ENCODE results near the gene PSMD3.

GRCh38 chr17:40026816-40027613, 46.4 kb downstream of the PSMD3 start:
- TF ChIP-seq CTCF (IDR thresholded peaks at IDR 0.05) (peak; percentile 89 to 96 (median 92)), POLR2A (IDR thresholded peaks at IDR 0.05) (no peak)

Data from upper lobe of left lung (tissue), 4 donors.